Neural crest cell (in vitro differentiated cells): ENCODE results near the gene MTG1. TPM values are rescaled to one million over a fixed set of nuclear protein-coding genes. Genes with fewer than 3 reads are reported as not detected.
"Not testable (repeated sequence)": the region's sequence is repeated elsewhere in the genome, so short reads cannot be mapped to it uniquely, and the experiment has no call there.

ENCODE experiments used
- DNase-seq: peaks from one replicate; pipeline ENCODE4 v3.0.0; 2021; ENCODE audit warnings: low read depth, mixed read lengths, low spot score
- H3K27ac Mint-ChIP-seq: one replicate; pipeline ENCODE4 v1.8.0; 2021; ENCODE audit warnings: mild to moderate bottlenecking, mixed read lengths; ENCODE audit not compliant: unreplicated experiment
- H3K27me3 Mint-ChIP-seq: 2 replicates; pipeline ENCODE4 v1.8.0; 2021; ENCODE audit warnings: low read depth, mild to moderate bottlenecking, mixed read lengths
- H3K36me3 Mint-ChIP-seq: 2 replicates; pipeline ENCODE4 v1.8.0; 2021; ENCODE audit warnings: low read depth, mild to moderate bottlenecking, mixed read lengths
- H3K4me1 Mint-ChIP-seq: 2 replicates; pipeline ENCODE4 v1.8.0; 2021; ENCODE audit warnings: mixed read lengths
- H3K4me3 Mint-ChIP-seq: one replicate; pipeline ENCODE4 v1.8.0; 2021; ENCODE audit warnings: mild to moderate bottlenecking, mixed read lengths
- H3K9me3 Mint-ChIP-seq: 2 replicates; pipeline ENCODE4 v1.8.0; 2021; ENCODE audit warnings: mixed read lengths
- total RNA-seq: library from RNA; stranded (reverse); gene quantifications from 2 replicates; pipeline ENCODE4 v1.2.1, GENCODE V29; 2021
- TF ChIP-seq, protein P1 (sequence below): fragments of 200-600 bp; sonication (generic); conservative IDR thresholded peaks from 2 replicates; pipeline ENCODE4 v1.5.0; 2021; ENCODE audit warnings: antibody characterized with exemption, mild to moderate bottlenecking

Gene MTG1
- total RNA-seq, 1 donor from 2014 or later = 104 TPM

DNA sequence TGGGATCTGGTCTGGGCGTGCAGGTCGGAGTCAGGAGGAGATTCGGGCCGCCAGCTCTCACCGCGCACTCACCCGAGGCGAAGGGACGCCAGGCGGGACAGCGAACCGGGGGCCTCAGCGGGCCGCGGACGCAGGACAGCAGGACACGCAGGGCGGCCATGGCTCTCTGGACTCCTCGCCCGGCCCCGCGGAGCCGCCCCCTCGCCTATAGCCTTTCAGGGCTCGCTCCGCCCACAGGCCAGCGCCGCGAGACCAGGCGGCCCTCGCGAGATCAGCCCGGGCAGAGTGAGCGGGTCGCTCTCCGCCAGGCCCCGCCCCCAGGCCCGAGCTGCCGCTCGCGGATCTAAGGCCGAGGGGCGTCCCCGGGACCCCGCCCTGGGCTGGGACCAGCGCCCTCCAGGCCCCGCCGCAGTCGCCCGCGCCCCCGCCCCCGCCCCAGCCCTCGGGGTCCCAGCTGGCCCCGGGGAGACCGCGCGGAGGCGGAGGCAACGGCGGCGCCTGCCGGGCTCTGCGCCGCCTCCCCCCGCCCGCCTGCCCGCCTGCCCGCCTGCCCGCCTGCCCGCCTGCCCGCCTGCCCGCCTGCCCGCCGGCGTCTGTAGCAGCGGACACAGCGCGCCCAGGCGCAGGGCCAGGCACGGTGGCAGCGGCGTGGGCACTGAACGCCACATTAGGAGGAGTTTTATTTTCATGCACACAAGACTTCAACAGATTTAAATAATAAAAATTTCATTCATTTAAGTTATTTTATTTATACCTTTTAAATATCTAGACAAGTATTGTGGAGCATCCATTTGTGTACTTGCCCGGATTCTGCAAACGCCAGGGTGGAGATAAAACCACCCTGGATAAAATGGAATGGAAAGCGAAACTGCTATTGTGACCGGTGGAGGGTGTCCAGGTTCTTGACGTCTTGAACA, 20.5 kb upstream of the MTG1 start, which contains the start of gene ECHS1:
Gene ECHS1, minus strand, starts transcription at position 181 of the 917 bp plus-strand sequence. Its CDS starts 21 bp downstream, at position 160.
- TF ChIP-seq, protein P1, sequence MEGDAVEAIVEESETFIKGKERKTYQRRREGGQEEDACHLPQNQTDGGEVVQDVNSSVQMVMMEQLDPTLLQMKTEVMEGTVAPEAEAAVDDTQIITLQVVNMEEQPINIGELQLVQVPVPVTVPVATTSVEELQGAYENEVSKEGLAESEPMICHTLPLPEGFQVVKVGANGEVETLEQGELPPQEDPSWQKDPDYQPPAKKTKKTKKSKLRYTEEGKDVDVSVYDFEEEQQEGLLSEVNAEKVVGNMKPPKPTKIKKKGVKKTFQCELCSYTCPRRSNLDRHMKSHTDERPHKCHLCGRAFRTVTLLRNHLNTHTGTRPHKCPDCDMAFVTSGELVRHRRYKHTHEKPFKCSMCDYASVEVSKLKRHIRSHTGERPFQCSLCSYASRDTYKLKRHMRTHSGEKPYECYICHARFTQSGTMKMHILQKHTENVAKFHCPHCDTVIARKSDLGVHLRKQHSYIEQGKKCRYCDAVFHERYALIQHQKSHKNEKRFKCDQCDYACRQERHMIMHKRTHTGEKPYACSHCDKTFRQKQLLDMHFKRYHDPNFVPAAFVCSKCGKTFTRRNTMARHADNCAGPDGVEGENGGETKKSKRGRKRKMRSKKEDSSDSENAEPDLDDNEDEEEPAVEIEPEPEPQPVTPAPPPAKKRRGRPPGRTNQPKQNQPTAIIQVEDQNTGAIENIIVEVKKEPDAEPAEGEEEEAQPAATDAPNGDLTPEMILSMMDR = no peak
- H3K4me1 Mint-ChIP-seq = peaks cover 28% of the 10 kb centered on the region
- H3K27ac Mint-ChIP-seq = peak within 1 kb of the TSS; percentile 62
- H3K27me3 Mint-ChIP-seq = peaks cover 4% of the 10 kb centered on the region
- no peaks in the 10 kb centered on the region for H3K36me3 Mint-ChIP-seq
- peak; percentile 95 for DNase-seq
- H3K9me3 Mint-ChIP-seq = no peaks in the 10 kb centered on the region
- H3K4me3 Mint-ChIP-seq = peak within 1 kb of the TSS; percentile 93

DNA sequence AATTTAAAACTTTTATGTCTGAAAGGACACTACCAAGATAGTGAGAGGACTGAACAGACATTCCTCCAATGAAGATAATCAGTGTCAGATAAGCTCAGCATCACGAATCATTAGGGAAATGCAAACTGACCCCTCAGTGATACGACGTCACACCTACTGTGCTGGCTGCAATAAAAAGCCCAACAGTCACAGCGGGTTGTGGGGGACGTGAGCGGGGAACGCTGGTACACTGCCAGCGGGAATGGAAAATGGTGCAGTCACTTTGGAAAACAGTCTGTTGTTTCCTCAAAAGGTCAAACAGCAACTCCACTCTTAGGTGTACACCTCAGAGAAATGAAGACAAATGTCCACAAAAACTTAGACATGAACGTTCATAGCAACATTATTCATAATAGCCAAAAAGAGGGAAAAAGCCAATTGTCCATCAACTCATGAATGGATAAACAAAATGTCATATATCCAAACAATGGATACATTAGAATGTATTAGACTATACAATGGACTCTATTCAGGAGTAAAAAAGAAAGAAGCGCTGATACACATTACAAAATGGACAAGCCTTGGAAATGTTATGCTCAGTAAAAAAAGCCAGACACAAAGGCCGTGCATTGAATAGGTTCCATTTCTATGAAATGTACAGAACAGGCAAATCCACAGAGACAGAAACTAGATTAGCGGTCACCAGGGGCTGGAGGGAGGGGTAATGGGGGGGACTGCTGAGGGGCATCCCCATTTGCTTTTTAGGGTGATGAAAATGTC, 18.4 kb upstream of the MTG1 start:
- no peaks in the 10 kb centered on the region for H3K9me3 Mint-ChIP-seq
- no peak for DNase-seq
- H3K27ac Mint-ChIP-seq = no peak overlapping the region
- peaks cover 28% of the 10 kb centered on the region for H3K4me1 Mint-ChIP-seq
- TF ChIP-seq, protein P1 = no peak
- H3K27me3 Mint-ChIP-seq = peaks cover 4% of the 10 kb centered on the region
- H3K36me3 Mint-ChIP-seq = no peaks in the 10 kb centered on the region
- peak overlapping the region; percentile 64 for H3K4me3 Mint-ChIP-seq

DNA sequence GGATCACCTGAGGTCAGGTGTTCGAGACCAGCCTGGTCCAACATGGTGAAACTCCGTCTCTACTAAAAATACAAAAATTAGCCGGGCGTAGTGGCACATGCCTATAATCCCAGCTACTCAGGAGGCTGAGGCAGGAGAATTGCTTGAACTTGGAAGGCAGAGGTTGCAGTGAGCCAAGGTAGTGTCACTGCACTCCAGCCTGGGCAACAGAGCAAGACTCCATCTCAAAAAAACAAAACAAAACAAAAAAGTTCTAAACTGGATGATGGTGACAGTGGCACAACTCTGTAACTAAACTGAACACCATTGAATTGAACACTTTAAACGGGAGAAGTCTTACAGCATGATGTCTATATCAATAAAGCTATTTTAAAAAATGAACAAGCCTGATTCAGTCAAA, 17.8 kb upstream of the MTG1 start:
- H3K27me3 Mint-ChIP-seq, DNase-seq, H3K9me3 Mint-ChIP-seq, H3K36me3 Mint-ChIP-seq, H3K27ac Mint-ChIP-seq: not testable (repeated sequence)
- H3K4me3 Mint-ChIP-seq = peak overlapping the region; percentile 78
- peaks cover 28% of the 10 kb centered on the region for H3K4me1 Mint-ChIP-seq

DNA sequence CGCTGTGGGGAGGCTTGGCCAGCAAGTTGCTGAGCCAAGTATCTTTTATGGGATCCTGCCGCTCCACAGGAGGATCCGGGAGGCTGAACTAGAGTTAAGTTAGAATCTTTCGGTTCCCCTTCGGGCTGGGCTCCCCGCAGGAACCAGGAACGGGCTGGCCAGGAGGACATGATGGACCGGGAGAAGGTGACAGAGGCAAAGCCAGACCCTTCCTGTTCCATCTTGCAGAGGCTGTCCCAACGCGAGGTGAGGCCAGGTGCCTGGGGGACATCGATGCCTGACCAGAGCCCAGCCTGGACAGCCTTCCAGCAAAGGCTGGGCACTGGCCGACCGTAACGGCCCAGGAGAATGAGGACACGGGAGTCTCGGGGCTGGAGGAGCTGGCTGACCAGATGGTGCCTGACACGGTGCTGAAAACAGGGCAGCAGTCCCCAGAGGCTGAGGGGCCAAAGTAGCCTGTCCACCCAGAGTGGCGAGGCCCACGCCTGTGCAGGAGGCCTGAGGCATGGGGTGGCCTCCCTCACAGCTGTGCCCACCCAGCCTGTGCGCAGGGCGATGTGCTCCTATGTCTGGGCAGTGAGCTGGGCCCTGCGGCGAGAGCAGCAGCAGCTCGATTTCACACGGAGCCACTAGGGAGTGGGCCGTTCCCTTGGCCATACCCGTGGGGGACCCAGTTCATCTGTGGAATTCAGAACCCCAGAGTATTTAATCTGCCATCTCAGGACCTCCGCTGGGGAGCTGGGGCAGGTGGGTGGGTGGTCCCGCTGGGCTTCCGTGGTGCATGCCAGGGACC, 16.7 kb upstream of the MTG1 start:
- Mint-ChIP-seq H3K4me1 (peaks cover 31% of the 10 kb centered on the region), H3K4me3 (peak overlapping the region; percentile 72), H3K27me3 (peaks cover 4% of the 10 kb centered on the region), H3K36me3 (no peaks in the 10 kb centered on the region), H3K27ac (no peak overlapping the region), H3K9me3 (no peaks in the 10 kb centered on the region)
- TF ChIP-seq, protein P1 = no peak
- no peak for DNase-seq

DNA sequence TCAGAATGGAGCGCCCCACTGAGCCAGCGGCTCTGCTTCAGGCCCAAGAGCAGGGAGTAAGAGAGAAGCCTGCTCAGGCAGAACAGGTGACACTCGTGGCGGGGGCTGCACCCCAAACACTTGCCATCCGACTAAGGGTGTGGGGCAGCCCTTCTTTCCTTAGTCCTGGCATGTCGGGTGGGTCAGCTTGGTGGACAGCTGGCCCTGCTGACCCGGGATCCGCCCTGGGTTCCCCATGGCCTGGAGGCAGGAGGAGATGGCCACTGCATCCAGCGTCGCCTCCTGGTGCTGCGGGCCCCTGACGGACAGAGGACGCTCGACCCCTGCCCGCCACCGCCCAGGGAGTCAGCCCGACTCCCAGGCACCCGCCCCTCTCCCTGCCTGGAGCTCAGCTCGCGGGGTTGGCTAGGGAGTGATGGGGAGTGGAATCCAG, 16.1 kb upstream of the MTG1 start:
- H3K4me3 Mint-ChIP-seq = peak overlapping the region; percentile 85
- H3K9me3 Mint-ChIP-seq = no peaks in the 10 kb centered on the region
- no peaks in the 10 kb centered on the region for H3K36me3 Mint-ChIP-seq
- peaks cover 4% of the 10 kb centered on the region for H3K27me3 Mint-ChIP-seq
- no peak for DNase-seq
- no peak overlapping the region for H3K27ac Mint-ChIP-seq
- TF ChIP-seq, protein P1 = no peak
- peaks cover 31% of the 10 kb centered on the region for H3K4me1 Mint-ChIP-seq
